Fibroblast of skin of back (primary cell): ENCODE results near the gene ACP4.
"Not testable (repeated sequence)": the region's sequence is repeated elsewhere in the genome, so short reads cannot be mapped to it uniquely, and the experiment has no call there.

Source experiments
- DNase-seq: peaks from one replicate; pipeline ENCODE4 v3.0.0-alpha.2; 2013

ACP4 gene

GRCh38 chr19:50797781-50798658 lies 7.8 kb downstream of the ACP4 start:
- no peak for DNase-seq

DNA sequence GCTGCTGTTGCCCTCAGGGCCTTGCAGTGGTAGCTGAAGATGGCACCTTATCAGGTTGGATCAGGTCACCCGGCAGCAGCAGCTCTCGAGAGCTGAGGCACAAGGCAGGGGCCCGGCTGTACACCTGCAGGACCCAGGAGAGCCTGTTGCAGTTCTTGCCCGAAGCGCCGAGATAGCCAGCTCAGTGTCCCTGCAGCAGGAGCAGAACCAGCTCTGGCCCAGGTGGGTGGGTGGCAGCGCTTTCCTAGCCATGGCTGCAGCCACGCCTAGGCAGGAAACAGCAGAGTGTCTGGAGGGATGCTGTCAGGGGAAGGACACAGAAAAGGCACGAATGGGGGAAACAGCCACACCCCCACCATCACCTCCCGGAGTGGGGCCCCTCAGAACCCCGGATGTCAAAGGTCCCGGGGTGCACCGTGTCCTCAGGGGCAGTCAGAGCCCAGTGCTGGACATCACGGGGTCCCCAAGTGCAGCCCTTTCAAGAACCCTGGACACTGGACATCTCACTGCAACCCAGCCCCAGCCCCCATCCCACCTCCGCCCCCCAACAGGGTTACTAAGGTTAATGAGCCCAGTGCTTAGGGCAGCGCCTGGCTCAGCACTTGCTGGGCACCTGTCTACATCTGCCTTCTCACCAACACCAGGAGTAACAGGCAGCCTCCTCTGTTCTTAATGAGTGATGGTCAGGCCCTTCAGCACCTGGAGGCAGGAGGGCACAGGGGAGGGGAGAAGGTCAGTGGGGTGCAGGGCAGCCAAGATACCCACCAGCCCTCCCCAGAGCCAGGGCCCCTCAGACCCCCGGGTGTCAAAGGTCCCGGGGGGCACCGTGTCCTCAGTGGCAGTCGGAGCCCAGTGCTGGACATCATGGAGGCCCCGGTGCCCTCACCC lies 8.7 kb downstream of the ACP4 start:
- DNase-seq = no peak

DNA sequence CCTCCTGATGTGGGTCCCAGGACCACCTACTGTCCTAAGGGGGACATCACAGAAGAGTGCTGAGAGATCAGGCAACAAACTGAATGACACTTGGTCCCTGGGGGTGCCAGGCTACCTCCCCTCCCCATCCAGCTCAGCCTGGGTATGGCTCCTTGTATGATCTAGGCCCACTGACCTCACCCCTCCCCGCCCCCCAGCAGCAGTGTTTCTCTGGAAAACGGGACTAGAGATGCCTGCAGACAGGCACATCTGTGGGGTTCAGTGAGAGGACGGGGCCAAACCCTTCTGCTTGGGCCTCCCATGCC lies 9.3 kb downstream of the ACP4 start:
- DNase-seq = no peak

DNA sequence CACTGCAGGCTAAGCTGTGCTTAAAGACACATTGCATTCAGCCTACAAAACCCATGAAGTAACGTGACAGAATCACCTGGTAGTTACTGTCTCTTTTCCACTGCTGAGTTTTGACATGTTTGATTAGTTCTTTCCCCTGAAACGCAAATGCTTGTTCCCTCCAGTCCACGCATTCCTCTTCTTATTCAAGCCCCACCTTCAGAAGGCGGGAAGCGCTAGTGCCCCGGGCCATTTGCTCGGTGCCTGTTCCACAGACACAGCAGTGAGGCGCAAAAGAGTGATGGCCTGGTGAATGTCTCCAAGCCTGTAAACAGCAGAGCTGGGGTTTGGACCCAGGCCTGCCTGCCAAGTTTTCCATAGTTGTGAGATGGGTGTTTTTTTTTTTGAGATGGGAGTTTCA lies 10.9 kb downstream of the ACP4 start:
- no peak for DNase-seq

GRCh38 chr19:50803633-50804419 lies 13.6 kb downstream of the ACP4 start:
- peak; percentile 31 for DNase-seq

GRCh38 chr19:50804420-50805272 lies 14.4 kb downstream of the ACP4 start:
- DNase-seq = peak; percentile 99

DNA sequence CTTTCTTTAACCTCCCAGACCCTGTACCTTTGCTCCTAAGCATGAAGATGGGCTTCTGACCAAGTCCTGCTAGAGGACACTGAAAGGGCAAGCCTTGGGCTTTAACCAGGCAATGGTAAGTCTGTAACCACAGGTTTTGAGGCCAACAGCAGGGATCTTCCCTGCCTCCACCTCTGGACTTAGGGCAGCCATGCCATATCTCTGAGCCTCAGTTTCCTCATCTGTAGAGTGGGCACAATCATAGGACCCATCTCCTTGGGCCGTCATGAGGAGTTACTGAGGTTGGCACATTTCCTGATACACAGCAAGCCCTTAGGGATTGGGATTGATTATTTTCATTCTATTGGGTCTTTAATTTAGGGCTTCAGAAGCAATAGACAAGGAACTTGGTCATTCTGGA lies 18.6 kb downstream of the ACP4 start:
- DNase-seq = no peak

DNA sequence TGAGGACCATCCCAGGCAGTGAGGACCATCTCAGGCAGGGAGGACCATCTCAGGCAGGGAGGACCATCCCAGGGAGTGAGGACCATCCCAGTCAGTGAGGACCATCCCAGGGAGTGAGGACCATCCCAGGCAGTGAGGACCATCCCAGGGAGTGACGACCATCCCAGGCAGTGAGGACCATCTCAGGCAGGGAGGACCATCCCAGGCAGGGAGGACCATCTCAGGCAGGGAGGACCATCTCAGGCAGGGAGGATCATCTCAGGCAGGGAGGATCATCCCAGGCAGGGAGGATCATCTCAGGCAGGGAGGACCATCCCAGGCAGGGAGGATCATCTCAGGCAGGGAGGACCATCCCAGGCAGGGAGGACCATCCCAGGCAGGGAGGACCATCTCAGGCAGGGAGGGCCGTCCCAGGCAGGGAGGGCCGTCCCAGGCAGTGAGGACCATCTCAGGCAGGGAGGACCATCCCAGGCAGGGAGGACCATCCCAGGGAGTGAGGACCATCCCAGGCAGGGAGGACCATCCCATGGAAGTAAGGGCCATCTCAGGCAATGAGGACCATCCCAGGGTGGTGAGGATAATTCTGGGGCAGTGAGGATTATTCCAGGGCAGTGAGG lies 21.5 kb downstream of the ACP4 start:
- DNase-seq = not testable (repeated sequence)

- DNase-seq = no peak
Measured at GRCh38 chr19:50812474-50812873, 22.3 kb downstream of the ACP4 start.

GRCh38 chr19:50814883-50815282 lies 24.7 kb downstream of the ACP4 start:
- no peak for DNase-seq

DNA sequence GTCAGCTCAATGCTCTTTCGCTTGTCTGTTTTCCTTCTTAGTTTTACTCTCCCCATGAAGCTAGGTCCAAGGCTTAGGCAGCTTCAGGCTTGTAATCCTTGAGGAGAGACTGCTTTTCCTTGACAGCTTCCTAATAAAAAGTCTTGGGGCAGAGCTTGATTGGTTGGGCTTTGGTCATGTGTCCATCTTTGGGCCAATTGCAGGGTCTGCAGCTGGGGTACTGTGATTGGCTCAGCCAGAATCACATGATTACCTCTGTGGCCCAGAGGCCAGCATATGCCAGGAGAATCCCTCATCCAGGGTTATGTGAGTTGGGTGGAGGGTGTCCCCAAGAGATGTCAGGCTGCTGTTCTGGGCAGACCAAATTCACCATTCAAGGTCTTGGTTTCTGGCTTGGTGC lies 25.2 kb downstream of the ACP4 start:
- DNase-seq = no peak

DNA sequence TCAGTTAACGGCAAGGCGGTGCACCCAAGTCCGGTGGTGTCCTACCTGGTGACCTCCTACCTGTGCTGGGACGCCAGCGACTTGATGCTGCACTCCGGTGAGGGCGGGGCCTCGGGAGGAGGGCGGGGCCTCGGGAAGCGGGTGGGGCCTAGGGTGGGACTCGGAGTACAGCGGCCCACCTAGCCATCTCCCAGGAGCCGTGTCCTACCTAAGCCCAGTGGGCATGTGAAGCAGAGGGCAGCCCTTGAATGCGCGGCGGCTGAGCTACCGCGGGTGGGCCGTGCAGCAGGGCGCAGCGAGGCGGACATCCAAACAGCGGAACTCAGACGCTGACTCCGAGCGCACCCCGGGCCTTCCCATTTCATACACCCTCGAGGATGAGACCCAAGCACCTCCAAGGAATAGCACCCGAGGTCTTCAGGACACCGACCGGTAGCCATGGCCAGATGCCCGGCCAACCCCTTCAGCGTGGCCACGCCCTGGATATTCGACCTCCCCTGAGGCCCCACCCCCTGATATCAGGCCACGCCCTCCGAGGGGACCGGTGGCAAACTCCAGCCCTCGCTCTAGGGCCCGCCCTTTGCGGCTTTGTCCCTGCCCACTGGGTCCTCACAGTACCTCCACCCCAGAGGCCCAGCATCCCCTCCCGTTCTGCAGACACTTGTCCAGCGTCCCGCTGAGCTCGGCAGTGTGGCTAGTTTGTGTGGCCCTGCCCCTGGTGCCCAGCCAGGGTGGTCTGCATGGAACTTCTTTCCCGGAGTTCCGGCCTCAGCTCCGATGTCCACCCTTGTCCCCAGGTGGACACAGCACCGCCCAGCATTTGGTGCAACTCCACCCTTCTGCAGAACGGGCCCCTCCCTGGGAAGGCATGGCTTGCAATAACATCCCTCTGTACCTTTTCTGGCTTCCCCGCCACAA lies 28.0 kb downstream of the ACP4 start:
- peak; percentile 18 for DNase-seq

DNA sequence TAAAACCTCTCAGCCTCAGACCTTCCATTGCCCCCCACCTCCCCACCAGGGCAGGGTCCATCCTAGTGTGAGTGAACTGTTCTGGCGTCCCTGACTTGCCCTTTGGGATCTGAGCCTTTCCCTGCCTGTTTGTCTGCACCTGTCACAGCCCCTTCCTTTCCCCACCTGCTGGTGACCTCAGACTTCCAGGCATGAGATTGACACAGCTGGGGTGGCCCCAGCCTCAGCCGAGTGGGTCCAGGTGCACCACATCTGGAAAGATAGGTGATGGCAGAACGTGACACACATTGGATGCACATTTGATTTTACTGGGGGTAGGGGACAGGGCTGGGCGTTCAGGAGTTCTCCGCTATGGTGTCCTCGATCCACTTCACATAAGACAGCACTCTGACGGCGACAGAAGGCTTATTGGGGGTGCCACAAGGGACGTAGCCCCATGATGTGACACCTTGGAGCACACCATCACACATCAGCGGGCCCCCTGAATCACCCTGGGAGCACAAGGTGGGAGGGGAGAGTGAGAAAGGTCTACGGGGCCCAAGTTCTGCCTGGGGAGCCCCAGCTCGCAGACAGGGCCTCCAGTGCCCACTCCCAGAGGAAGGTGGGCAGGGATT lies 28.8 kb downstream of the ACP4 start:
- DNase-seq = no peak

DNA sequence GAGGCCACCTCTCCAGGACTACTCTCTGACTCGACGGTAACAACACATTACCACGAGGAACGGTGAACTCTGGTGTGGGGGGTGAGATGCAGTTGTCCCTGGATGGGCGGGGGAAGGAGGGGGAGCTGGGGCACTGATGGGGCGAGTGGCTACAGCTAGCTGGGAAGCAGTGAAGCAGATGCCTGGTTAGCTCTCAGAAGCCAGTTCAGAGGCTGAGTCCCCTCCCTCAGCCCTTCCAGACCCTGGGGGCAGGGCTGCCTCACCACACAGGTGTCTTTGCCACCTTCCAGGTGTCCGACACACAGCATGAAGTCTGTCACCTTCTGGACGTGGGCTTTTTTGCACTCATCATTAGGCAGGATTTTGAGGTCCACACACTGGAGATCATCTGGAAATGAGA lies 29.4 kb downstream of the ACP4 start:
- no peak for DNase-seq

GRCh38 chr19:50820086-50820485 lies 29.9 kb downstream of the ACP4 start:
- no peak for DNase-seq

- no peak for DNase-seq
Measured at GRCh38 chr19:50820549-50821247, 30.5 kb downstream of the ACP4 start.

DNA sequence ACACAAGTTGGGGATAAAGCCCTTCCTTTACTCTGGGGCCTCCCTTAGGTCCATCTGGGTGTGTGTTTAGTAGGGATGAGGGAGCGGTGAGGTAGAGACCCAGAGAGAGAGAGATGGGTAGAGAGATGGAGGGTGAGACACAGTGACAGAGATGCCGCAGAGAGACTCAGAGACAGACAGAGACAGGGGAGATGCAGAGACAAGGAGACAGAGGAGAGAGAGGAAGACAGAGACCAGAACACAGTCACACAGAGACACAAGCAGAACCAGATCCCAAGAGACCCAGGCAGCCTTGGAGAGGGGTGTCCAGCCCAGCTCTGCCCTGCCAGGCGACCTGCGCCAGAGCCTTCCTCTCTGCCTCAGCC lies 31.0 kb downstream of the ACP4 start:
- no peak for DNase-seq

GRCh38 chr19:50821622-50822021 lies 31.4 kb downstream of the ACP4 start:
- DNase-seq = no peak

DNA sequence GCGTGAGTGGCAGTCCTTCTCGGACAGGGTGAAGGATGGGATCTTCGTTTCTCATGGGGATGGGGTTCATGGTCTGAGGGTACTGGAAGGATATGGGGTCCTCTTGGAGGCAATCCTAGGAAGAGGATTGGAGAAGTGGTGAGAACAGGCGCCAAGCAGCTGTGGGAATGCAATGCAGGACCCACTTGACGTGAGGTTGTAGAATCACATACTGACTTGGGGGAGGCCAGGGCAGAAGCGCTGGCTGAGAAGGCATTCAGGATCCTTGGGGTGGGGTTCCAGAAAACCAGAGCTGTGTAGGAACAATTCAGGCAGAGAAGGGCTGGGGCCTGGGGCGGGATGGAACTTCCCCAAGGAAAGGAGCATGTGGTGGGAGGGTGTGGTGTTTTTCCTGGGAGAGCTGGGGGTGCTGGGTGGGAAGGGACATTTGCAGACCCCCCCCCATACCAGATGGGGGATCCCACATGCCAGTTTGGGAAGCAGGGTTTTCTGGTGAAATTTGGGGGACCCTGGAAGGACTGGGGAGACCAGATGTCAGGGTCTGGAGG lies 32.5 kb downstream of the ACP4 start:
- DNase-seq = no peak
